Panc1 (cell line): ENCODE results near the gene LSM10. TPM values are rescaled to one million over a fixed set of nuclear protein-coding genes. Genes with fewer than 3 reads are reported as not detected.

ENCODE experiments used
- ATAC-seq: fragments of 200-7000 bp; cut with Tn5 transposase; 2 replicates; pipeline ENCODE4 v1.9.1; 2020; ENCODE audit warnings: mild to moderate bottlenecking, moderate library complexity
- BruUV-seq: library from RNA; stranded (reverse); fragments of 400-500 nt; replicated peaks from 2 replicates; lab custom pipeline; 2021; lab: Mats Ljungman, UMichigan
- CTCF ChIA-PET: fragments of 300-600 bp; sonication (Branson Sonifier 250); formaldehyde crosslinking; loops from one replicate; lab custom pipeline; 2022; ENCODE audit warnings: antibody characterized with exemption; lab: Charles Lee
- POLR2A ChIA-PET: fragments of 300-600 bp; sonication (Branson Sonifier 250); formaldehyde crosslinking; loops from one replicate; lab custom pipeline; 2022; ENCODE audit warnings: antibody characterized with exemption; lab: Charles Lee
- DNase-seq: peaks from one replicate; pipeline ENCODE4 v3.0.0-alpha.2; 2010; ENCODE audit warnings: low read depth, low spot score
- H3K27ac ChIP-seq: 2 replicates; pipeline ENCODE4 v1.5.1; 2011; ENCODE audit warnings: mild to moderate bottlenecking, low read length, inconsistent platforms
- H3K27me3 ChIP-seq: fragments of 200-500 bp; sonication (Bioruptor generic); 2 replicates; pipeline ENCODE4 v1.6.0; 2014; ENCODE audit warnings: low read length, inconsistent platforms; ENCODE audit not compliant: control insufficient read depth, insufficient read depth
- H3K36me3 ChIP-seq: fragments of 200-500 bp; sonication (Bioruptor generic); 2 replicates; pipeline ENCODE4 v1.5.1; 2014; ENCODE audit warnings: inconsistent platforms, mild to moderate bottlenecking, low read length, moderate library complexity; ENCODE audit not compliant: control insufficient read depth, insufficient read depth
- H3K4me1 ChIP-seq: 2 replicates; pipeline ENCODE4 v1.5.1; 2011; ENCODE audit warnings: inconsistent platforms, mild to moderate bottlenecking, low read length, moderate library complexity; ENCODE audit not compliant: control insufficient read depth, insufficient read depth
- H3K4me3 ChIP-seq, 2 experiments: 2 replicates each; pipeline ENCODE4 v1.5.1; 2011 to 2012; ENCODE audit warnings: low read depth in 2 of 2, low read length in 2 of 2, mild to moderate bottlenecking in 2 of 2, inconsistent platforms in 1 of 2, moderate library complexity in 1 of 2
- H3K9me3 ChIP-seq: fragments of 200-500 bp; sonication (Bioruptor generic); 2 replicates; pipeline ENCODE4 v1.5.1; 2014; ENCODE audit warnings: low read depth, mild to moderate bottlenecking, inconsistent platforms, low read length, moderate library complexity; ENCODE audit not compliant: control insufficient read depth, insufficient read depth
- POLR2AphosphoS5 ChIP-seq: IDR thresholded peaks from 2 replicates; pipeline ENCODE4 v1.6.1; 2012; ENCODE audit warnings: mild to moderate bottlenecking, low read depth, low read length, moderate library complexity
- SIN3A ChIP-seq: IDR thresholded peaks from 2 replicates; pipeline ENCODE4 v1.6.1; 2012; ENCODE audit warnings: low read depth, mild to moderate bottlenecking, low read length, moderate library complexity, borderline replicate concordance; ENCODE audit not compliant: insufficient read depth
- TCF7L2 ChIP-seq: IDR thresholded peaks from 2 replicates; pipeline ENCODE4 v1.6.1; 2011; ENCODE audit warnings: mild to moderate bottlenecking, low read depth, low read length, inconsistent platforms
- in situ Hi-C: cut with HindIII; loops from 2 replicates; pipeline ENCODE4 v1.10.0; 2016; ENCODE audit warnings: low sequenced_read_pairs, low pct_unique_long_range_greater_than_20kb
- intact Hi-C: fragments of 100-400 bp; cut with micrococcal nuclease; formaldehyde crosslinking; loops from one replicate; pipeline ENCODE4 v1.10.0; 2022; ENCODE audit not compliant: unreplicated experiment
- total RNA-seq: library from RNA; stranded (reverse); gene quantifications from one replicate; pipeline ENCODE4 v1.2.1, GENCODE V29; 2021; ENCODE audit not compliant: unreplicated experiment
- TF ChIP-seq, protein P1 (sequence below), 2 experiments: IDR thresholded peaks; 2 replicates each; pipeline ENCODE4 v1.6.1; 2011 to 2012; ENCODE audit warnings: low read depth in 2 of 2, control low read depth in 1 of 2, low read length in 1 of 2, mild to moderate bottlenecking in 1 of 2, moderate library complexity in 1 of 2; ENCODE audit not compliant: insufficient read depth in 1 of 2
- TF ChIP-seq, protein P2 (sequence below): fragments of 450-650 bp; IDR thresholded peaks from 2 replicates; pipeline ENCODE4 v1.5.1; 2017; ENCODE audit warnings: mild to moderate bottlenecking

Gene LSM10
- total RNA-seq, 1 experiment from 2014 or later = 53.7 TPM

DNA sequence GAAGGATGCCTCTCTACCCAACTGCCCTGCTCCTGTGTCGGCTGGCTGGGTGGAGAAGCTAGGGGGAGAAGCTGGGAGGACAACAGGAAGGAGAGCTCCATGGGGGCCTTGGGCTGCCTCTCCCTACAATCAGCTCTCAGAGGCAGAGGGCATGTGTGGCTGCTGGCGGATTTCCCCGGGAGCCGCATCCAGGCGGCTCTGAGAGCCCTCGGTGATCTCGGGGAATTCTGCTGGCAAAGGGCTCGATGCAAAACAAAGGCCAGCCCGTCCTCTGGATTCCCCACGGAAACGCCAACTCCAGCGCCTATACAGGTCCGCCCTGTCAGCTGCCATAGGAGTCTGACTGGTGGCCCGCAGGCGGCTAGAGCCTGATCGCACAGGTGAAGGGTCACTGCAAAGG is 47.9 kb downstream of the LSM10 start:
- no TSS peak for BruUV-seq
- Histone ChIP-seq H3K27me3 (no peaks in the 10 kb centered on the region), H3K9me3 (no peaks in the 10 kb centered on the region), H3K36me3 (peaks cover 11% of the 10 kb centered on the region), H3K4me1 (peaks cover 22% of the 10 kb centered on the region), H3K4me3 (no peak overlapping the region), H3K27ac (no peak overlapping the region)
- intact Hi-C loops = no loop called here
- TF ChIP-seq TCF7L2 (no peak), SIN3A (no peak), POLR2AphosphoS5 (no peak)
- TF ChIP-seq, protein P1, sequence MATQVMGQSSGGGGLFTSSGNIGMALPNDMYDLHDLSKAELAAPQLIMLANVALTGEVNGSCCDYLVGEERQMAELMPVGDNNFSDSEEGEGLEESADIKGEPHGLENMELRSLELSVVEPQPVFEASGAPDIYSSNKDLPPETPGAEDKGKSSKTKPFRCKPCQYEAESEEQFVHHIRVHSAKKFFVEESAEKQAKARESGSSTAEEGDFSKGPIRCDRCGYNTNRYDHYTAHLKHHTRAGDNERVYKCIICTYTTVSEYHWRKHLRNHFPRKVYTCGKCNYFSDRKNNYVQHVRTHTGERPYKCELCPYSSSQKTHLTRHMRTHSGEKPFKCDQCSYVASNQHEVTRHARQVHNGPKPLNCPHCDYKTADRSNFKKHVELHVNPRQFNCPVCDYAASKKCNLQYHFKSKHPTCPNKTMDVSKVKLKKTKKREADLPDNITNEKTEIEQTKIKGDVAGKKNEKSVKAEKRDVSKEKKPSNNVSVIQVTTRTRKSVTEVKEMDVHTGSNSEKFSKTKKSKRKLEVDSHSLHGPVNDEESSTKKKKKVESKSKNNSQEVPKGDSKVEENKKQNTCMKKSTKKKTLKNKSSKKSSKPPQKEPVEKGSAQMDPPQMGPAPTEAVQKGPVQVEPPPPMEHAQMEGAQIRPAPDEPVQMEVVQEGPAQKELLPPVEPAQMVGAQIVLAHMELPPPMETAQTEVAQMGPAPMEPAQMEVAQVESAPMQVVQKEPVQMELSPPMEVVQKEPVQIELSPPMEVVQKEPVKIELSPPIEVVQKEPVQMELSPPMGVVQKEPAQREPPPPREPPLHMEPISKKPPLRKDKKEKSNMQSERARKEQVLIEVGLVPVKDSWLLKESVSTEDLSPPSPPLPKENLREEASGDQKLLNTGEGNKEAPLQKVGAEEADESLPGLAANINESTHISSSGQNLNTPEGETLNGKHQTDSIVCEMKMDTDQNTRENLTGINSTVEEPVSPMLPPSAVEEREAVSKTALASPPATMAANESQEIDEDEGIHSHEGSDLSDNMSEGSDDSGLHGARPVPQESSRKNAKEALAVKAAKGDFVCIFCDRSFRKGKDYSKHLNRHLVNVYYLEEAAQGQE (IDR thresholded peaks at IDR 0.05; ENCODE audit: insufficient read depth in 1 of 2, low read depth in 2 of 2, low read length in 1 of 2) = no peak
- TF ChIP-seq, protein P2, sequence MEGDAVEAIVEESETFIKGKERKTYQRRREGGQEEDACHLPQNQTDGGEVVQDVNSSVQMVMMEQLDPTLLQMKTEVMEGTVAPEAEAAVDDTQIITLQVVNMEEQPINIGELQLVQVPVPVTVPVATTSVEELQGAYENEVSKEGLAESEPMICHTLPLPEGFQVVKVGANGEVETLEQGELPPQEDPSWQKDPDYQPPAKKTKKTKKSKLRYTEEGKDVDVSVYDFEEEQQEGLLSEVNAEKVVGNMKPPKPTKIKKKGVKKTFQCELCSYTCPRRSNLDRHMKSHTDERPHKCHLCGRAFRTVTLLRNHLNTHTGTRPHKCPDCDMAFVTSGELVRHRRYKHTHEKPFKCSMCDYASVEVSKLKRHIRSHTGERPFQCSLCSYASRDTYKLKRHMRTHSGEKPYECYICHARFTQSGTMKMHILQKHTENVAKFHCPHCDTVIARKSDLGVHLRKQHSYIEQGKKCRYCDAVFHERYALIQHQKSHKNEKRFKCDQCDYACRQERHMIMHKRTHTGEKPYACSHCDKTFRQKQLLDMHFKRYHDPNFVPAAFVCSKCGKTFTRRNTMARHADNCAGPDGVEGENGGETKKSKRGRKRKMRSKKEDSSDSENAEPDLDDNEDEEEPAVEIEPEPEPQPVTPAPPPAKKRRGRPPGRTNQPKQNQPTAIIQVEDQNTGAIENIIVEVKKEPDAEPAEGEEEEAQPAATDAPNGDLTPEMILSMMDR = no peak
- ATAC-seq (no peak), DNase-seq (no peak)
- POLR2A ChIA-PET = no interaction called here
- CTCF ChIA-PET = interaction anchor here (0.7 kb wide), 1 partner anchor 8 kb away, joined by 3 read pairs; no protein-coding TSS in a partner anchor
- in situ Hi-C loops = no loop called here

DNA sequence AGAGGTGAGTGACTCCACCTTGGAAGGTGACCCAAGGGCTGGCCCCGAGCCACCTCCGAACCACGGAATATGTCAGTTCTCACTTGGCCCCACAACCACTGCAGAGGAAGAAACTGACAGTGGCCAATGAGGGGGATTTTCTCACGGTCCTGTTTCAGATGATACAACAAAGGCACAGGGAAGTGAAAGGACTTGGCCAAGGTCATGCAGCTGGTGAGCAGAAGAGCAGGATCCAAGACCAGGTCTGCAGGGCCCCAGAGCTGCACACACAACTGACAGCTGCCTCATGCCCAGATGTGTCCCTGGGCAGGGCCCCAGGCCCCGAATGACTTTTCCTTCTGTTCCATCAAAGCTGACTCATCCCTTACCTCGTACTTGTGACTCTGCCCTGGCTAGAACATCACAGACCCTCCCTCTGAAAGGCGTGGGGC is 48.5 kb downstream of the LSM10 start:
- ChIA-PET POLR2A (no interaction called here), CTCF (no interaction called here)
- intact Hi-C loops (no loop called here), in situ Hi-C loops (no loop called here)
- no peak for ATAC-seq
- H3K4me3 ChIP-seq = no peak overlapping the region
- TF ChIP-seq TCF7L2 = no peak
- TF ChIP-seq POLR2AphosphoS5 = no peak
- TF ChIP-seq, protein P2 = no peak
- TF ChIP-seq SIN3A = no peak
- TF ChIP-seq, protein P1 (IDR thresholded peaks at IDR 0.05; ENCODE audit: insufficient read depth in 1 of 2, low read depth in 2 of 2, low read length in 1 of 2) = no peak
- DNase-seq = no peak
- H3K27ac ChIP-seq = no peak overlapping the region
- no peaks in the 10 kb centered on the region for H3K27me3 ChIP-seq
- no TSS peak for BruUV-seq
- peaks cover 22% of the 10 kb centered on the region for H3K4me1 ChIP-seq
- no peaks in the 10 kb centered on the region for H3K9me3 ChIP-seq
- peaks cover 9% of the 10 kb centered on the region for H3K36me3 ChIP-seq
